H1 (cell line): ENCODE data around the gene VPS13A. TPM values are rescaled to one million over a fixed set of nuclear protein-coding genes. Genes with fewer than 3 reads are reported as not detected.

ENCODE experiments used
- CTCF ChIA-PET: fragments of 300-600 bp; sonication (Branson Sonifier 250); formaldehyde crosslinking; loops from one replicate; lab custom pipeline; 2021; ENCODE audit not compliant: partially characterized antibody; lab: Charles Lee
- POLR2A ChIA-PET: fragments of 300-600 bp; sonication (Branson Sonifier 250); formaldehyde crosslinking; loops from one replicate; lab custom pipeline; 2021; ENCODE audit warnings: inconsistent platforms; ENCODE audit not compliant: partially characterized antibody; lab: Charles Lee
- DNase-seq, 2 experiments: peaks; one replicate each; pipeline versions ENCODE4 v3.0.0 to v3.0.0-alpha.2; 2010 to 2022; ENCODE audit warnings: low spot score in 2 of 2, low read depth in 1 of 2, mixed read lengths in 1 of 2
- FAIRE-seq: peaks from 2 replicates; lab custom pipeline; 2011; peaks lifted over from hg19 to GRCh38; lab: Jason Lieb, UNC
- H2AFZ ChIP-seq: 2 replicates; pipeline ENCODE4 v1.8.1; 2012; ENCODE audit warnings: low read length, inconsistent platforms
- H2AK5ac ChIP-seq: 2 replicates; pipeline ENCODE4 v1.6.1; 2013; ENCODE audit warnings: low read depth, low read length
- H2BK120ac ChIP-seq: replicated peaks from 2 replicates; pipeline ENCODE3; 2013; ENCODE audit warnings: low read depth, low read length, inconsistent platforms
- H2BK12ac ChIP-seq: 2 replicates; pipeline ENCODE4 v1.6.1; 2013; ENCODE audit warnings: low read depth, low read length
- H2BK15ac ChIP-seq: 2 replicates; pipeline ENCODE4 v1.6.1; 2013; ENCODE audit warnings: low read length
- H2BK20ac ChIP-seq: 2 replicates; pipeline ENCODE4 v1.6.1; 2013; ENCODE audit warnings: low read length
- H2BK5ac ChIP-seq: 2 replicates; pipeline ENCODE4 v1.6.1; 2013; ENCODE audit warnings: low read depth, low read length
- H3K14ac ChIP-seq: 2 replicates; pipeline ENCODE4 v1.6.1; 2013; ENCODE audit warnings: inconsistent platforms; ENCODE audit not compliant: insufficient read length
- H3K18ac ChIP-seq: 2 replicates; pipeline ENCODE4 v1.6.1; 2013; ENCODE audit warnings: low read length; ENCODE audit errors: extremely low read depth
- H3K23ac ChIP-seq: 2 replicates; pipeline ENCODE4 v1.6.1; 2013; ENCODE audit warnings: inconsistent platforms; ENCODE audit not compliant: insufficient read length
- H3K23me2 ChIP-seq: 2 replicates; pipeline ENCODE4 v1.6.1; 2013; ENCODE audit warnings: low read depth, low read length
- H3K27ac ChIP-seq: 2 replicates; pipeline ENCODE4 v1.6.1; 2011; ENCODE audit warnings: low read depth, low read length, inconsistent platforms
- H3K27me3 ChIP-seq, 4 experiments: replicated peaks in 1 of 4; 1 replicate in 1 of 4; 2 replicates in 3 of 4; pipeline versions ENCODE4 v1.6.1 to v1.8.1; 2011 to 2013; ENCODE audit warnings: low read length in 3 of 4, mild to moderate bottlenecking in 3 of 4, inconsistent platforms in 2 of 4, mixed read lengths in 2 of 4, moderate library complexity in 1 of 4; ENCODE audit not compliant: control insufficient read depth in 3 of 4, insufficient read depth in 3 of 4; ENCODE audit errors: extremely low read depth in 1 of 4
- H3K36me3 ChIP-seq, 4 experiments: 2 replicates each; pipeline versions ENCODE4 v1.6.1 to v1.8.1; 2011 to 2013; ENCODE audit warnings: mild to moderate bottlenecking in 4 of 4, low read length in 3 of 4, moderate library complexity in 2 of 4, control low read depth in 1 of 4, inconsistent platforms in 1 of 4; ENCODE audit not compliant: insufficient read depth in 4 of 4, control insufficient read depth in 2 of 4
- H3K4ac ChIP-seq: replicated peaks from 2 replicates; pipeline ENCODE3; 2013; ENCODE audit warnings: low read length, low read depth, mixed read lengths, inconsistent platforms; ENCODE audit not compliant: insufficient read length
- H3K4me1 ChIP-seq, 4 experiments: replicated peaks in 1 of 4; 1 replicate in 1 of 4; 2 replicates in 3 of 4; pipeline versions ENCODE4 v1.6.1 to v1.8.1; 2011 to 2013; ENCODE audit warnings: low read length in 3 of 4, inconsistent platforms in 2 of 4, mixed read lengths in 1 of 4; ENCODE audit not compliant: insufficient read depth in 4 of 4, control insufficient read depth in 3 of 4
- H3K4me2 ChIP-seq, 2 experiments: 2 replicates each; pipeline versions ENCODE4 v1.6.1 to v1.8.1; 2011 to 2013; ENCODE audit warnings: low read depth in 2 of 2, low read length in 2 of 2, control low read depth in 1 of 2, inconsistent platforms in 1 of 2, mild to moderate bottlenecking in 1 of 2; ENCODE audit not compliant: insufficient read depth in 1 of 2
- H3K4me3 ChIP-seq, 4 experiments: fragments of 200-600, 300-600 bp in 1 of 4; sonication (generic), shearing (Covaris generic), sonication (Bioruptor Twin) in 1 of 4; 2 replicates each; pipeline versions ENCODE4 v1.5.1 to v1.8.1; 2011 to 2016; ENCODE audit warnings: low read length in 4 of 4, low read depth in 3 of 4, control low read depth in 2 of 4, inconsistent platforms in 2 of 4, mild to moderate bottlenecking in 2 of 4, mixed read lengths in 1 of 4, moderate library complexity in 1 of 4; ENCODE audit not compliant: insufficient read depth in 2 of 4; ENCODE audit errors: extremely low read depth in 1 of 4
- H3K56ac ChIP-seq: replicated peaks from 2 replicates; pipeline ENCODE3; 2013; ENCODE audit warnings: low read depth, mild to moderate bottlenecking, mixed read lengths, low read length, inconsistent platforms; ENCODE audit not compliant: insufficient read length
- H3K79me1 ChIP-seq: 2 replicates; pipeline ENCODE4 v1.6.1; 2013; ENCODE audit warnings: low read depth, low read length, control low read depth
- H3K79me2 ChIP-seq, 2 experiments: 2 replicates each; pipeline versions ENCODE4 v1.6.1 to v1.8.1; 2012 to 2013; ENCODE audit warnings: low read length in 2 of 2, mild to moderate bottlenecking in 2 of 2, inconsistent platforms in 1 of 2; ENCODE audit not compliant: insufficient read depth in 2 of 2, control insufficient read depth in 1 of 2
- H3K9ac ChIP-seq, 4 experiments: replicated peaks in 1 of 4; 1 replicate in 1 of 4; 2 replicates in 3 of 4; pipeline versions ENCODE4 v1.6.1 to v1.8.1; 2011 to 2013; ENCODE audit warnings: low read depth in 3 of 4, low read length in 3 of 4, control low read depth in 2 of 4, mild to moderate bottlenecking in 2 of 4, moderate library complexity in 2 of 4, inconsistent platforms in 1 of 4; ENCODE audit errors: extremely low read depth in 1 of 4
- H3K9me3 ChIP-seq, 2 experiments: 2 replicates each; pipeline versions ENCODE4 v1.6.1 to v1.8.1; 2012 to 2013; ENCODE audit warnings: mild to moderate bottlenecking in 2 of 2, moderate library complexity in 2 of 2, control low read depth in 1 of 2, inconsistent platforms in 1 of 2, low read depth in 1 of 2, low read length in 1 of 2, mixed read lengths in 1 of 2; ENCODE audit not compliant: insufficient read depth in 2 of 2
- H4K20me1 ChIP-seq, 2 experiments: replicated peaks in 1 of 2; 2 replicates each; pipeline versions ENCODE3 to v1.8.1; 2011 to 2013; ENCODE audit warnings: inconsistent platforms in 2 of 2, low read length in 2 of 2, mild to moderate bottlenecking in 1 of 2; ENCODE audit not compliant: insufficient read depth in 2 of 2, control insufficient read depth in 1 of 2
- H4K5ac ChIP-seq: 2 replicates; pipeline ENCODE4 v1.6.1; 2013; ENCODE audit warnings: low read length, low read depth, mixed read lengths, inconsistent platforms; ENCODE audit not compliant: insufficient read length
- H4K8ac ChIP-seq: 2 replicates; pipeline ENCODE4 v1.8.0; 2013; ENCODE audit warnings: mild to moderate bottlenecking, moderate library complexity, low read length, inconsistent platforms; ENCODE audit not compliant: insufficient read depth; ENCODE audit errors: extremely low read depth
- H4K91ac ChIP-seq: replicated peaks from 2 replicates; pipeline ENCODE3; 2013; ENCODE audit warnings: low read length, mixed read lengths, inconsistent platforms; ENCODE audit not compliant: insufficient read length
- BACH1 ChIP-seq: IDR thresholded peaks from 2 replicates; pipeline ENCODE4 v1.6.1; 2012; ENCODE audit warnings: low read length, improper control_type of control experiment
- BRCA1 ChIP-seq: IDR thresholded peaks from 2 replicates; pipeline ENCODE4 v1.6.1; 2012; ENCODE audit warnings: low read depth, low read length, improper control_type of control experiment
- CBX5 ChIP-seq: fragments of 300-800, 300-1000 bp; sonication (generic); IDR thresholded peaks from 2 replicates; pipeline ENCODE4 v1.7.1; 2016; ENCODE audit warnings: antibody characterized with exemption, low read length, low read depth
- CREB1 ChIP-seq: IDR thresholded peaks from 2 replicates; pipeline ENCODE4 v1.6.1; 2012; ENCODE audit warnings: inconsistent platforms
- CTBP2 ChIP-seq: IDR thresholded peaks from 2 replicates; pipeline ENCODE4 v1.7.0; 2011; ENCODE audit warnings: borderline replicate concordance, mild to moderate bottlenecking, moderate library complexity, mixed read lengths, low read length; ENCODE audit not compliant: insufficient read depth, insufficient read length
- HDAC6 ChIP-seq: IDR thresholded peaks from one replicate; pipeline ENCODE4 v1.7.1; 2012; ENCODE audit warnings: low read depth, mild to moderate bottlenecking, inconsistent platforms, low read length, moderate library complexity
- KDM1A ChIP-seq: fragments of 200-600, 300-600 bp; sonication (generic); IDR thresholded peaks from 2 replicates; pipeline ENCODE4 v1.7.1; 2016; ENCODE audit warnings: mild to moderate bottlenecking, low read length, borderline replicate concordance
- NRF1 ChIP-seq: IDR thresholded peaks from 2 replicates; pipeline ENCODE4 v1.6.1; 2011; ENCODE audit warnings: mild to moderate bottlenecking, low read depth, low read length, improper control_type of control experiment
- POLR2AphosphoS5 ChIP-seq: IDR thresholded peaks from 2 replicates; pipeline ENCODE4 v1.6.1; 2011; ENCODE audit warnings: low read depth, low read length
- RBBP5 ChIP-seq: IDR thresholded peaks from 2 replicates; pipeline ENCODE4 v1.7.1; 2012; ENCODE audit warnings: low read depth, mild to moderate bottlenecking, inconsistent platforms, low read length, moderate library complexity, borderline replicate concordance
- SAP30 ChIP-seq: fragments of 300-600 bp; sonication (generic); IDR thresholded peaks from 2 replicates; pipeline ENCODE4 v1.7.1; 2012; ENCODE audit warnings: low read length, moderate library complexity, mild to moderate bottlenecking, inconsistent platforms; ENCODE audit not compliant: insufficient read depth, insufficient replicate concordance
- TBP ChIP-seq: IDR thresholded peaks from 2 replicates; pipeline ENCODE4 v1.6.1; 2011; ENCODE audit warnings: low read depth, low read length, improper control_type of control experiment
- polyA plus RNA-seq, 7 experiments: library from polyadenylated mRNA; depleted of rRNA in 3 of 7; stranded (reverse) in 5 of 7; unstranded in 2 of 7; fragments of >200 nt in 5 of 7; fragments of 200-250 nt in 2 of 7; gene quantifications; 1 replicate in 5 of 7; 2 replicates in 1 of 7; 4 replicates in 1 of 7; pipeline versions ENCODE4 v1.2.1 to v1.2.3, GENCODE V29; 2011 to 2013; ENCODE audit warnings: missing spikeins in 2 of 7, mixed read lengths in 2 of 7
- total RNA-seq: library from RNA; stranded (reverse); fragmentation: NEBNext Ultra II Directional; extraction: Animal tissue kit (Norgen Biotek cat#: 25700); gene quantifications from 2 replicates; pipeline ENCODE4 v1.2.1, GENCODE V29; 2021
- TF ChIP-seq, protein P1 (sequence below): IDR thresholded peaks from 2 replicates; pipeline ENCODE4 v1.6.1; 2011; ENCODE audit warnings: low read depth, mild to moderate bottlenecking, low read length; ENCODE audit not compliant: insufficient read depth

VPS13A gene
- total and polyA plus RNA-seq, 2 of the 8 experiments (the other 6 are each of a cell fraction or from before 2014, with no cell fraction given), result 6.0 to 36.5 TPM

DNA sequence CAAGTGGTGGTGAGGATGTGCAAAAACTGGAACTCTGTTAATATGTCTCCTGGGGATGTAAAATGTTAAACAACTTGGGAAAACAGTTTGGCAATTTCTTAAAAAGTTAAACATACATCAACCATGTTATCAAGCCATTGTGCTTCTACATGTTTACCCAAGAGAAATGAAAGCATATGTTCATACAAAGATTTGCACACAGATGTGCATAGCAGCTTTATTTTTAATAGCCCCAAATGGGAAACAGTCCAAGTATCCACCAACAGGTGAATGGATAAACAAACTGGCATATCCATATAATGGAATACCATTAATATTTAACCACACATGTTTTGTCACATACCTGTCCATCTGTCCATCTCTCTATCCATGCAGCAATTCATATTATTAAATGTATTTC lies 6.2 kb downstream of the VPS13A start:
- Histone ChIP-seq H3K4ac (no peak overlapping the region), H4K91ac (no peak overlapping the region), H3K27ac (no peak overlapping the region), H3K79me2 (peaks cover 12 to 98% of the 10 kb centered on the region in 2 experiments; a peak in 3 of 4 replicates), H3K79me1 (no peaks in the 10 kb centered on the region; the same call in none of the 2 replicates), H3K4me3 (no peak overlapping the region), H4K20me1 (peaks cover 0 to 8% of the 10 kb centered on the region in 2 experiments), H2BK12ac (no peak overlapping the region), H2AK5ac (no peak overlapping the region), H3K4me2 (no peak overlapping the region), H2AFZ (no peak overlapping the region), H2BK20ac (no peak overlapping the region), H3K18ac (no peak overlapping the region), H3K23me2 (peaks cover 1% of the 10 kb centered on the region; the same call in 1 of the 2 replicates), H3K23ac (no peak overlapping the region), H3K9ac (no peak overlapping the region), H3K14ac (no peak overlapping the region), H4K5ac (no peak overlapping the region), H3K36me3 (no peaks in the 10 kb centered on the region), H3K27me3 (no peaks in the 10 kb centered on the region), H3K56ac (no peak overlapping the region)
- DNase-seq (no peak), FAIRE-seq (no peak)
- CTCF ChIA-PET, result interaction anchor here (1.4 kb wide), 1 partner anchor 32 kb away, joined by 3 read pairs; no protein-coding TSS in a partner anchor
- POLR2A ChIA-PET, result no interaction called here
- TF ChIP-seq CREB1 (no peak), NRF1 (no peak), KDM1A (no peak), TBP (no peak), CTBP2 (no peak), SAP30 (no peak), CBX5 (no peak), HDAC6 (no peak), BACH1 (no peak), BRCA1 (no peak), POLR2AphosphoS5 (no peak), RBBP5 (no peak)
- TF ChIP-seq, protein P1, sequence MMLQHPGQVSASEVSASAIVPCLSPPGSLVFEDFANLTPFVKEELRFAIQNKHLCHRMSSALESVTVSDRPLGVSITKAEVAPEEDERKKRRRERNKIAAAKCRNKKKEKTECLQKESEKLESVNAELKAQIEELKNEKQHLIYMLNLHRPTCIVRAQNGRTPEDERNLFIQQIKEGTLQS, result no peak
- TF ChIP-seq, all 59 proteins: peak for 0
- H2BK5ac ChIP-seq, result no peak overlapping the region
- H2BK15ac ChIP-seq, result no peak overlapping the region
- H4K8ac ChIP-seq, result no peak overlapping the region
- H3K4me1 ChIP-seq, result peaks cover 0 to 4% (median 2%) of the 10 kb centered on the region in 4 experiments; a peak in 3 of 7 replicates
- H3K9me3 ChIP-seq, result no peaks in the 10 kb centered on the region
- no peak overlapping the region for H2BK120ac ChIP-seq
